Calu3 (cell line): Measurements from ENCODE around the gene IDUA. TPM values are rescaled to one million over a fixed set of nuclear protein-coding genes. Genes with fewer than 3 reads are reported as not detected.

Source experiments
- BruUV-seq: library from RNA; stranded (reverse); fragments of 400-500 nt; replicated peaks from 2 replicates; lab custom pipeline; 2021; lab: Mats Ljungman, UMichigan
- CTCF ChIA-PET: fragments of 300-600 bp; sonication (Branson Sonifier 250); formaldehyde crosslinking; loops from one replicate; lab custom pipeline; 2022; ENCODE audit warnings: antibody characterized with exemption; lab: Charles Lee
- DNase-seq: peaks from one replicate; pipeline ENCODE4 v3.0.0; 2022
- H3K27ac Mint-ChIP-seq: one replicate; pipeline ENCODE4 v1.8.0; 2022; ENCODE audit warnings: mixed read lengths; ENCODE audit not compliant: unreplicated experiment
- H3K27me3 Mint-ChIP-seq: one replicate; pipeline ENCODE4 v1.8.0; 2022; ENCODE audit warnings: mixed read lengths; ENCODE audit not compliant: unreplicated experiment
- H3K36me3 Mint-ChIP-seq: one replicate; pipeline ENCODE4 v1.8.0; 2022; ENCODE audit warnings: mild to moderate bottlenecking, moderate library complexity, mixed read lengths; ENCODE audit not compliant: insufficient read depth, unreplicated experiment
- H3K4me1 Mint-ChIP-seq: one replicate; pipeline ENCODE4 v1.8.0; 2022; ENCODE audit warnings: mild to moderate bottlenecking, low read depth, mixed read lengths; ENCODE audit not compliant: unreplicated experiment
- H3K4me3 Mint-ChIP-seq: one replicate; pipeline ENCODE4 v1.8.0; 2022; ENCODE audit warnings: mild to moderate bottlenecking, low read depth, moderate library complexity, mixed read lengths; ENCODE audit not compliant: unreplicated experiment
- H3K9me3 Mint-ChIP-seq: one replicate; pipeline ENCODE4 v1.8.0; 2022; ENCODE audit warnings: low read depth, mixed read lengths; ENCODE audit not compliant: unreplicated experiment
- intact Hi-C: fragments of 100-400 bp; cut with micrococcal nuclease; formaldehyde crosslinking; loops from one replicate; pipeline ENCODE4 v1.10.0; 2022; ENCODE audit not compliant: unreplicated experiment
- total RNA-seq: library from RNA; stranded (reverse); gene quantifications from 2 replicates; pipeline ENCODE4 v1.2.3, GENCODE V29; 2022
- TF ChIP-seq, protein P1 (sequence below): fragments of 200-600 bp; IDR thresholded peaks from one replicate; pipeline ENCODE4 v1.8.0; 2022; ENCODE audit warnings: antibody characterized with exemption; ENCODE audit not compliant: unreplicated experiment

Gene IDUA
- total RNA-seq, 1 experiment from 2014 or later = 38.8 TPM

DNA sequence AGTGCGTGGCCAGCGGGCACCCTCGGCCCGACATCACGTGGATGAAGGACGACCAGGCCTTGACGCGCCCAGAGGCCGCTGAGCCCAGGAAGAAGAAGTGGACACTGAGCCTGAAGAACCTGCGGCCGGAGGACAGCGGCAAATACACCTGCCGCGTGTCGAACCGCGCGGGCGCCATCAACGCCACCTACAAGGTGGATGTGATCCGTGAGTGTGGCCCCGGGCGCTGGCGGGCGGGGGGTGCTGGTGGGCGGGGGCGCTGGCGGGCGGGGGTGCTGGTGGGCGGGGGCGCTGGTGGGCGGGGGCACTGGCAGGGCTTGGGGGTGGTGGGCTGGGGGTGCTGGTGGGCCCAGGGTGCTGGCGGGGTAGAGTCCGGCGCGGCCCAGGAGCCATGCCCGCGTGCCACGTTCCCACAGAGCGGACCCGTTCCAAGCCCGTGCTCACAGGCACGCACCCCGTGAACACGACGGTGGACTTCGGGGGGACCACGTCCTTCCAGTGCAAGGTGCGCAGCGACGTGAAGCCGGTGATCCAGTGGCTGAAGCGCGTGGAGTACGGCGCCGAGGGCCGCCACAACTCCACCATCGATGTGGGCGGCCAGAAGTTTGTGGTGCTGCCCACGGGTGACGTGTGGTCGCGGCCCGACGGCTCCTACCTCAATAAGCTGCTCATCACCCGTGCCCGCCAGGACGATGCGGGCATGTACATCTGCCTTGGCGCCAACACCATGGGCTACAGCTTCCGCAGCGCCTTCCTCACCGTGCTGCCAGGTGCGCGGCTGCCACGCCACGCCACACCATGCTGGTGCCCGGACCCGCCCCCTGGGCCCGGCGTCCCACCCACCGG lies 37.3 kb downstream of the IDUA start:
- no peak for DNase-seq
- intact Hi-C loops = no loop called here
- Mint-ChIP-seq H3K27me3 (no peaks in the 10 kb centered on the region), H3K4me3 (no peak overlapping the region), H3K36me3 (peaks cover 30% of the 10 kb centered on the region), H3K27ac (no peak overlapping the region), H3K9me3 (no peaks in the 10 kb centered on the region), H3K4me1 (no peaks in the 10 kb centered on the region)
- TF ChIP-seq, protein P1, sequence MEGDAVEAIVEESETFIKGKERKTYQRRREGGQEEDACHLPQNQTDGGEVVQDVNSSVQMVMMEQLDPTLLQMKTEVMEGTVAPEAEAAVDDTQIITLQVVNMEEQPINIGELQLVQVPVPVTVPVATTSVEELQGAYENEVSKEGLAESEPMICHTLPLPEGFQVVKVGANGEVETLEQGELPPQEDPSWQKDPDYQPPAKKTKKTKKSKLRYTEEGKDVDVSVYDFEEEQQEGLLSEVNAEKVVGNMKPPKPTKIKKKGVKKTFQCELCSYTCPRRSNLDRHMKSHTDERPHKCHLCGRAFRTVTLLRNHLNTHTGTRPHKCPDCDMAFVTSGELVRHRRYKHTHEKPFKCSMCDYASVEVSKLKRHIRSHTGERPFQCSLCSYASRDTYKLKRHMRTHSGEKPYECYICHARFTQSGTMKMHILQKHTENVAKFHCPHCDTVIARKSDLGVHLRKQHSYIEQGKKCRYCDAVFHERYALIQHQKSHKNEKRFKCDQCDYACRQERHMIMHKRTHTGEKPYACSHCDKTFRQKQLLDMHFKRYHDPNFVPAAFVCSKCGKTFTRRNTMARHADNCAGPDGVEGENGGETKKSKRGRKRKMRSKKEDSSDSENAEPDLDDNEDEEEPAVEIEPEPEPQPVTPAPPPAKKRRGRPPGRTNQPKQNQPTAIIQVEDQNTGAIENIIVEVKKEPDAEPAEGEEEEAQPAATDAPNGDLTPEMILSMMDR = no peak
- BruUV-seq = no TSS peak
- CTCF ChIA-PET = no interaction called here

DNA sequence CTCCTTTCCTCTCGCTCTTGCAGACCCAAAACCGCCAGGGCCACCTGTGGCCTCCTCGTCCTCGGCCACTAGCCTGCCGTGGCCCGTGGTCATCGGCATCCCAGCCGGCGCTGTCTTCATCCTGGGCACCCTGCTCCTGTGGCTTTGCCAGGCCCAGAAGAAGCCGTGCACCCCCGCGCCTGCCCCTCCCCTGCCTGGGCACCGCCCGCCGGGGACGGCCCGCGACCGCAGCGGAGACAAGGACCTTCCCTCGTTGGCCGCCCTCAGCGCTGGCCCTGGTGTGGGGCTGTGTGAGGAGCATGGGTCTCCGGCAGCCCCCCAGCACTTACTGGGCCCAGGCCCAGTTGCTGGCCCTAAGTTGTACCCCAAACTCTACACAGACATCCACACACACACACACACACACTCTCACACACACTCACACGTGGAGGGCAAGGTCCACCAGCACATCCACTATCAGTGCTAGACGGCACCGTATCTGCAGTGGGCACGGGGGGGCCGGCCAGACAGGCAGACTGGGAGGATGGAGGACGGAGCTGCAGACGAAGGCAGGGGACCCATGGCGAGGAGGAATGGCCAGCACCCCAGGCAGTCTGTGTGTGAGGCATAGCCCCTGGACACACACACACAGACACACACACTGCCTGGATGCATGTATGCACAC lies 38.2 kb downstream of the IDUA start:
- intact Hi-C loops = no loop called here
- Mint-ChIP-seq H3K27ac (no peak overlapping the region), H3K9me3 (no peaks in the 10 kb centered on the region), H3K36me3 (peaks cover 30% of the 10 kb centered on the region), H3K4me1 (no peaks in the 10 kb centered on the region), H3K27me3 (no peaks in the 10 kb centered on the region), H3K4me3 (no peak overlapping the region)
- CTCF ChIA-PET = no interaction called here
- TF ChIP-seq, protein P1 = no peak
- BruUV-seq = no TSS peak
- no peak for DNase-seq

DNA sequence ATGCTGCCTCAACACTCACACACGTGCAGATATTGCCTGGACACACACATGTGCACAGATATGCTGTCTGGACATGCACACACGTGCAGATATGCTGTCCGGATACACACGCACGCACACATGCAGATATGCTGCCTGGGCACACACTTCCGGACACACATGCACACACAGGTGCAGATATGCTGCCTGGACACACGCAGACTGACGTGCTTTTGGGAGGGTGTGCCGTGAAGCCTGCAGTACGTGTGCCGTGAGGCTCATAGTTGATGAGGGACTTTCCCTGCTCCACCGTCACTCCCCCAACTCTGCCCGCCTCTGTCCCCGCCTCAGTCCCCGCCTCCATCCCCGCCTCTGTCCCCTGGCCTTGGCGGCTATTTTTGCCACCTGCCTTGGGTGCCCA lies 39.3 kb downstream of the IDUA start:
- Mint-ChIP-seq H3K4me3 (no peak overlapping the region), H3K4me1 (no peaks in the 10 kb centered on the region), H3K27me3 (no peaks in the 10 kb centered on the region), H3K9me3 (no peaks in the 10 kb centered on the region), H3K36me3 (peaks cover 30% of the 10 kb centered on the region), H3K27ac (no peak overlapping the region)
- DNase-seq = peak; percentile 48
- TF ChIP-seq, protein P1 = no peak
- BruUV-seq = no TSS peak
- intact Hi-C loops = no loop called here
- CTCF ChIA-PET = no interaction called here

DNA sequence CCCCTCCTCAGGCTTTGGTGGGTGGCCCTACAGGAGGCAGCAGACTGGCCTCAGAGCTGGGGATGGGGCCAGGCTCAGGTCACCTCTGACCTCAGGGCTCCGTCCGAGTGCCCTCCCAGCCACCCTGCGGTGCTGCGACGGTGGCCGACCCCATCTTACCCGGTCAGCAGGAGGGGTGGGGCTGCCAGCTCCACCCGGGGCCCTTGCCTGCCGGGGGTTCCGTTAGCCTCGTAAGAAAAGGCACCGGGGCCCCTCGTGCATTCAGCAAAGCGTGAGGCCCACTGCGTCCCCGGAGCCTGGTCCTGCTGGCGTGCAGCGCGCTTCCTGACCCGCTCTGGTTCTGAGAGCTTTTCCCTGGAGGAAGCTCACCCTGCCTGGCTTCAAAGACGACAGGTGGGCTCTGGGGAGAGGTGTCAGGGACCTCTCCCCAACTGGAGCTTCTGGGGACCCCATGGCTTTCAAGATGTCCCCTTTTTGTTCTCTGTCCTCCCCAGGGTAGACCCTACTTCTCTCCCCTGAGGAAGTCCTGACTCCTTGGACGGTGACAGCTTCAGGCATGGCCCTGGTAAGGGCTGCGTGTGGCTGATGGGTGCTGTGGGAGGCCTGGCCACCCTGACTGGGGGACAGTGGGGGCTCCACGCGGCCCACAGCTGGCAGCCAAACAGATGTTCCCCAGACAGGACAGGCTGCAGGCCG lies 40.5 kb downstream of the IDUA start:
- no TSS peak for BruUV-seq
- H3K36me3 Mint-ChIP-seq = peaks cover 30% of the 10 kb centered on the region
- TF ChIP-seq, protein P1 = no peak
- H3K27ac Mint-ChIP-seq = no peak overlapping the region
- no peak for DNase-seq
- intact Hi-C loops = no loop called here
- no peak overlapping the region for H3K4me3 Mint-ChIP-seq
- H3K27me3 Mint-ChIP-seq = no peaks in the 10 kb centered on the region
- no peaks in the 10 kb centered on the region for H3K9me3 Mint-ChIP-seq
- no peaks in the 10 kb centered on the region for H3K4me1 Mint-ChIP-seq
- CTCF ChIA-PET = no interaction called here
